Panc1 (cell line): Measurements from ENCODE around the gene DSCAML1. TPM values are rescaled to one million over a fixed set of nuclear protein-coding genes. Genes with fewer than 3 reads are reported as not detected.

ENCODE experiments used
- ATAC-seq: fragments of 200-7000 bp; cut with Tn5 transposase; 2 replicates; pipeline ENCODE4 v1.9.1; 2020; ENCODE audit warnings: mild to moderate bottlenecking, moderate library complexity
- BruUV-seq: library from RNA; stranded (reverse); fragments of 400-500 nt; replicated peaks from 2 replicates; lab custom pipeline; 2021; lab: Mats Ljungman, UMichigan
- CTCF ChIA-PET: fragments of 300-600 bp; sonication (Branson Sonifier 250); formaldehyde crosslinking; loops from one replicate; lab custom pipeline; 2022; ENCODE audit warnings: antibody characterized with exemption; lab: Charles Lee
- POLR2A ChIA-PET: fragments of 300-600 bp; sonication (Branson Sonifier 250); formaldehyde crosslinking; loops from one replicate; lab custom pipeline; 2022; ENCODE audit warnings: antibody characterized with exemption; lab: Charles Lee
- DNase-seq: peaks from one replicate; pipeline ENCODE4 v3.0.0-alpha.2; 2010; ENCODE audit warnings: low read depth, low spot score
- H3K27ac ChIP-seq: 2 replicates; pipeline ENCODE4 v1.5.1; 2011; ENCODE audit warnings: mild to moderate bottlenecking, low read length, inconsistent platforms
- H3K27me3 ChIP-seq: fragments of 200-500 bp; sonication (Bioruptor generic); 2 replicates; pipeline ENCODE4 v1.6.0; 2014; ENCODE audit warnings: low read length, inconsistent platforms; ENCODE audit not compliant: control insufficient read depth, insufficient read depth
- H3K36me3 ChIP-seq: fragments of 200-500 bp; sonication (Bioruptor generic); 2 replicates; pipeline ENCODE4 v1.5.1; 2014; ENCODE audit warnings: inconsistent platforms, mild to moderate bottlenecking, low read length, moderate library complexity; ENCODE audit not compliant: control insufficient read depth, insufficient read depth
- H3K4me1 ChIP-seq: 2 replicates; pipeline ENCODE4 v1.5.1; 2011; ENCODE audit warnings: inconsistent platforms, mild to moderate bottlenecking, low read length, moderate library complexity; ENCODE audit not compliant: control insufficient read depth, insufficient read depth
- H3K4me3 ChIP-seq, 2 experiments: 2 replicates each; pipeline ENCODE4 v1.5.1; 2011 to 2012; ENCODE audit warnings: low read depth in 2 of 2, low read length in 2 of 2, mild to moderate bottlenecking in 2 of 2, inconsistent platforms in 1 of 2, moderate library complexity in 1 of 2
- H3K9me3 ChIP-seq: fragments of 200-500 bp; sonication (Bioruptor generic); 2 replicates; pipeline ENCODE4 v1.5.1; 2014; ENCODE audit warnings: low read depth, mild to moderate bottlenecking, inconsistent platforms, low read length, moderate library complexity; ENCODE audit not compliant: control insufficient read depth, insufficient read depth
- POLR2AphosphoS5 ChIP-seq: IDR thresholded peaks from 2 replicates; pipeline ENCODE4 v1.6.1; 2012; ENCODE audit warnings: mild to moderate bottlenecking, low read depth, low read length, moderate library complexity
- SIN3A ChIP-seq: IDR thresholded peaks from 2 replicates; pipeline ENCODE4 v1.6.1; 2012; ENCODE audit warnings: low read depth, mild to moderate bottlenecking, low read length, moderate library complexity, borderline replicate concordance; ENCODE audit not compliant: insufficient read depth
- TCF7L2 ChIP-seq: IDR thresholded peaks from 2 replicates; pipeline ENCODE4 v1.6.1; 2011; ENCODE audit warnings: mild to moderate bottlenecking, low read depth, low read length, inconsistent platforms
- in situ Hi-C: cut with HindIII; loops from 2 replicates; pipeline ENCODE4 v1.10.0; 2016; ENCODE audit warnings: low sequenced_read_pairs, low pct_unique_long_range_greater_than_20kb
- intact Hi-C: fragments of 100-400 bp; cut with micrococcal nuclease; formaldehyde crosslinking; loops from one replicate; pipeline ENCODE4 v1.10.0; 2022; ENCODE audit not compliant: unreplicated experiment
- total RNA-seq: library from RNA; stranded (reverse); gene quantifications from one replicate; pipeline ENCODE4 v1.2.1, GENCODE V29; 2021; ENCODE audit not compliant: unreplicated experiment
- TF ChIP-seq, protein P1 (sequence below), 2 experiments: IDR thresholded peaks; 2 replicates each; pipeline ENCODE4 v1.6.1; 2011 to 2012; ENCODE audit warnings: low read depth in 2 of 2, control low read depth in 1 of 2, low read length in 1 of 2, mild to moderate bottlenecking in 1 of 2, moderate library complexity in 1 of 2; ENCODE audit not compliant: insufficient read depth in 1 of 2
- TF ChIP-seq, protein P2 (sequence below): fragments of 450-650 bp; IDR thresholded peaks from 2 replicates; pipeline ENCODE4 v1.5.1; 2017; ENCODE audit warnings: mild to moderate bottlenecking

DSCAML1 gene
- total RNA-seq, 1 experiment from 2014 or later: 1.6 TPM

DNA sequence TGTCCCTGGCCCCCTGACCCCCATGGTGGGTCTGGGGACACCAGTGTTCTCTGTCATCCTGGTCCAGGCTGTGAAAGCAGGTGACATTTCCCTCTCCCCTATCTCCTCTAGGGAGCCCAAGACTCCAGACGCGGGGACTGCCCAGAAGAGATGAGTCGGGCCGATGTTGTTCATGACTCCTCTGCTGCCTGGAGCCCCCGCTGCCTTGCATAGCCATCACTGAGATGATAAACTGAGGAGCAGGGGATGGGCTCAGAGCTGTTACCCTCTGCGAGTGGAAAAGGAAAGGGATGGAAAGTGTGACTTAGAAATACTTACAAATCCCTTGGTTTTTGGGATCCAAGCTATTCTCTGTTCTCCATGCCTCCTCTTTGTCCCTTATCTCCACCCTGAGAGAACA, 209.6 kb downstream of the DSCAML1 start:
- in situ Hi-C loops (no loop called here), intact Hi-C loops (no loop called here)
- TF ChIP-seq, protein P1, sequence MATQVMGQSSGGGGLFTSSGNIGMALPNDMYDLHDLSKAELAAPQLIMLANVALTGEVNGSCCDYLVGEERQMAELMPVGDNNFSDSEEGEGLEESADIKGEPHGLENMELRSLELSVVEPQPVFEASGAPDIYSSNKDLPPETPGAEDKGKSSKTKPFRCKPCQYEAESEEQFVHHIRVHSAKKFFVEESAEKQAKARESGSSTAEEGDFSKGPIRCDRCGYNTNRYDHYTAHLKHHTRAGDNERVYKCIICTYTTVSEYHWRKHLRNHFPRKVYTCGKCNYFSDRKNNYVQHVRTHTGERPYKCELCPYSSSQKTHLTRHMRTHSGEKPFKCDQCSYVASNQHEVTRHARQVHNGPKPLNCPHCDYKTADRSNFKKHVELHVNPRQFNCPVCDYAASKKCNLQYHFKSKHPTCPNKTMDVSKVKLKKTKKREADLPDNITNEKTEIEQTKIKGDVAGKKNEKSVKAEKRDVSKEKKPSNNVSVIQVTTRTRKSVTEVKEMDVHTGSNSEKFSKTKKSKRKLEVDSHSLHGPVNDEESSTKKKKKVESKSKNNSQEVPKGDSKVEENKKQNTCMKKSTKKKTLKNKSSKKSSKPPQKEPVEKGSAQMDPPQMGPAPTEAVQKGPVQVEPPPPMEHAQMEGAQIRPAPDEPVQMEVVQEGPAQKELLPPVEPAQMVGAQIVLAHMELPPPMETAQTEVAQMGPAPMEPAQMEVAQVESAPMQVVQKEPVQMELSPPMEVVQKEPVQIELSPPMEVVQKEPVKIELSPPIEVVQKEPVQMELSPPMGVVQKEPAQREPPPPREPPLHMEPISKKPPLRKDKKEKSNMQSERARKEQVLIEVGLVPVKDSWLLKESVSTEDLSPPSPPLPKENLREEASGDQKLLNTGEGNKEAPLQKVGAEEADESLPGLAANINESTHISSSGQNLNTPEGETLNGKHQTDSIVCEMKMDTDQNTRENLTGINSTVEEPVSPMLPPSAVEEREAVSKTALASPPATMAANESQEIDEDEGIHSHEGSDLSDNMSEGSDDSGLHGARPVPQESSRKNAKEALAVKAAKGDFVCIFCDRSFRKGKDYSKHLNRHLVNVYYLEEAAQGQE (IDR thresholded peaks at IDR 0.05; ENCODE audit: insufficient read depth in 1 of 2, low read depth in 2 of 2, low read length in 1 of 2): no peak
- TF ChIP-seq POLR2AphosphoS5 (no peak), SIN3A (no peak), TCF7L2 (no peak)
- TF ChIP-seq, protein P2, sequence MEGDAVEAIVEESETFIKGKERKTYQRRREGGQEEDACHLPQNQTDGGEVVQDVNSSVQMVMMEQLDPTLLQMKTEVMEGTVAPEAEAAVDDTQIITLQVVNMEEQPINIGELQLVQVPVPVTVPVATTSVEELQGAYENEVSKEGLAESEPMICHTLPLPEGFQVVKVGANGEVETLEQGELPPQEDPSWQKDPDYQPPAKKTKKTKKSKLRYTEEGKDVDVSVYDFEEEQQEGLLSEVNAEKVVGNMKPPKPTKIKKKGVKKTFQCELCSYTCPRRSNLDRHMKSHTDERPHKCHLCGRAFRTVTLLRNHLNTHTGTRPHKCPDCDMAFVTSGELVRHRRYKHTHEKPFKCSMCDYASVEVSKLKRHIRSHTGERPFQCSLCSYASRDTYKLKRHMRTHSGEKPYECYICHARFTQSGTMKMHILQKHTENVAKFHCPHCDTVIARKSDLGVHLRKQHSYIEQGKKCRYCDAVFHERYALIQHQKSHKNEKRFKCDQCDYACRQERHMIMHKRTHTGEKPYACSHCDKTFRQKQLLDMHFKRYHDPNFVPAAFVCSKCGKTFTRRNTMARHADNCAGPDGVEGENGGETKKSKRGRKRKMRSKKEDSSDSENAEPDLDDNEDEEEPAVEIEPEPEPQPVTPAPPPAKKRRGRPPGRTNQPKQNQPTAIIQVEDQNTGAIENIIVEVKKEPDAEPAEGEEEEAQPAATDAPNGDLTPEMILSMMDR: no peak
- DNase-seq: no peak
- no peak overlapping the region for H3K27ac ChIP-seq
- no peak for ATAC-seq
- BruUV-seq: no TSS peak
- no peaks in the 10 kb centered on the region for H3K4me1 ChIP-seq
- no peak overlapping the region for H3K4me3 ChIP-seq
- H3K36me3 ChIP-seq: no peaks in the 10 kb centered on the region
- POLR2A ChIA-PET: no interaction called here
- H3K27me3 ChIP-seq: peaks cover 10% of the 10 kb centered on the region
- no peaks in the 10 kb centered on the region for H3K9me3 ChIP-seq
- CTCF ChIA-PET: no interaction called here

GRCh38 chr11:117586392-117586791, 210.6 kb downstream of the DSCAML1 start:
- intact Hi-C loops: no loop called here

More at GRCh38 chr11:117586392-117586791, 210.6 kb downstream of the DSCAML1 start:
- Histone ChIP-seq H3K9me3 (no peaks in the 10 kb centered on the region), H3K27me3 (peaks cover 13% of the 10 kb centered on the region), H3K36me3 (no peaks in the 10 kb centered on the region), H3K4me1 (no peaks in the 10 kb centered on the region), H3K4me3 (no peak overlapping the region), H3K27ac (no peak overlapping the region)
- DNase-seq (no peak), ATAC-seq (no peak)
- ChIA-PET POLR2A (no interaction called here), CTCF (no interaction called here)
- BruUV-seq: no TSS peak
- in situ Hi-C loops: no loop called here
- TF ChIP-seq SIN3A (no peak), POLR2AphosphoS5 (no peak), TCF7L2 (no peak)
- TF ChIP-seq, protein P2: no peak
- TF ChIP-seq, protein P1 (IDR thresholded peaks at IDR 0.05; ENCODE audit: insufficient read depth in 1 of 2, low read depth in 2 of 2, low read length in 1 of 2): no peak
